ENCODE results near the gene RAB4B.
A peak's percentile ranks its signal among the peaks of the same experiment; 100 is the strongest.

RAB4B gene

DNA sequence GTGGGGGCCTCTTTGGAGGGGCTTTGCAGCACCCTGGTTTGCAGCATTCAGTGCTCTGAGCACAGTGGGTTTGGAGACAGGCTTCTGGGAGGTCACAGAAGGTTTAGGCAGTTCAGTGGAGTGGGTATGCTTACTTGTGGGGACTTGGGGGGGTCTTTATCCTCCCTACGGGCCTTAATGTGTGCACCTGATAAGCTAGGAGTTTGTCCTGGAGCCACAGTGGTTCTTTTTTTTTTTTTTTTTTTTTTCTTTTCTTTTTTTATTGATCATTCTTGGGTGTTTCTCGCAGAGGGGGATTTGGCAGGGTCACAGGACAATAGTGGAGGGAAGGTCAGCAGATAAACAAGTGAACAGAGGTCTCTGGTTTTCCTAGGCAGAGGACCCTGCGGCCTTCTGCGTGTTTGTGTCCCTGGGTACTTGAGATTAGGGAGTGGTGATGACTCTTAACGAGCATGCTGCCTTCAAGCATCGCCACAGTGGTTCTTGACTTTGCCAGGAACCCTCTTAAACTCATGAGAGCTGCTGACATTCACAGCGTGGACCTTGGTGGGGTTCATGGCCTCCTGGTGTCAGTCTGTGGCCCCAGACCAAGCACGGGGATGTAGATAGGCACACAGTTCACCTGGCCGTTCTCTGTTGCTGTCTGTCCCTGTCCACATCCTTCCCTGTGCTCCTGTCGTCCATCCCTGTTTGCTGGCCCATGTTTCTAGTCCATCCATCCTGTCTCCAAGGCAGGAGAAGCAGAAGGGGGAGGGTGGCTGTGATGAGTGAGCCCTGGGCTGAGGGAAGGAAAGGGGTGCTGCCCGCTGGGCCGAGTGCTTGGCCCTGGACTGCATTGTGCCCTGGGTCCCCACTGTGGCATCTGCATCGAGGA, 23.6 kb downstream of the RAB4B start:
- Mint-ChIP-seq H3K9me3 (no peaks in the 10 kb centered on the region), H3K36me3 (ENCODE audit: low read depth) (peaks cover 70% of the 10 kb centered on the region), H3K4me1 (ENCODE audit: low read depth) (peaks cover 86% of the 10 kb centered on the region), H3K4me3 (peak overlapping the region; percentile 92), H3K27ac (peak overlapping the region; percentile 94), H3K27me3 (no peaks in the 10 kb centered on the region)
- no peak for DNase-seq

- Mint-ChIP-seq H3K4me3 (peak overlapping the region; percentile 92), H3K9me3 (no peaks in the 10 kb centered on the region), H3K27ac (peak overlapping the region; percentile 94), H3K4me1 (ENCODE audit: low read depth) (peaks cover 88% of the 10 kb centered on the region), H3K27me3 (no peaks in the 10 kb centered on the region), H3K36me3 (ENCODE audit: low read depth) (peaks cover 75% of the 10 kb centered on the region)
- DNase-seq: no peak
Measured at GRCh38 chr19:40802300-40803169, 24.5 kb downstream of the RAB4B start.

- DNase-seq: no peak
- Mint-ChIP-seq H3K36me3 (ENCODE audit: low read depth) (peaks cover 81% of the 10 kb centered on the region), H3K4me1 (ENCODE audit: low read depth) (peaks cover 88% of the 10 kb centered on the region), H3K4me3 (peak overlapping the region; percentile 92), H3K9me3 (no peaks in the 10 kb centered on the region), H3K27me3 (no peaks in the 10 kb centered on the region), H3K27ac (peak overlapping the region; percentile 94)
Measured at GRCh38 chr19:40803170-40803856, 25.3 kb downstream of the RAB4B start.

GRCh38 chr19:40803857-40804782, 26.1 kb downstream of the RAB4B start:
- Mint-ChIP-seq H3K36me3 (ENCODE audit: low read depth) (peaks cover 85% of the 10 kb centered on the region), H3K9me3 (no peaks in the 10 kb centered on the region), H3K27ac (peak overlapping the region; percentile 94), H3K27me3 (no peaks in the 10 kb centered on the region), H3K4me1 (ENCODE audit: low read depth) (peaks cover 88% of the 10 kb centered on the region), H3K4me3 (peak overlapping the region; percentile 92)
- DNase-seq: peak; percentile 64

DNA sequence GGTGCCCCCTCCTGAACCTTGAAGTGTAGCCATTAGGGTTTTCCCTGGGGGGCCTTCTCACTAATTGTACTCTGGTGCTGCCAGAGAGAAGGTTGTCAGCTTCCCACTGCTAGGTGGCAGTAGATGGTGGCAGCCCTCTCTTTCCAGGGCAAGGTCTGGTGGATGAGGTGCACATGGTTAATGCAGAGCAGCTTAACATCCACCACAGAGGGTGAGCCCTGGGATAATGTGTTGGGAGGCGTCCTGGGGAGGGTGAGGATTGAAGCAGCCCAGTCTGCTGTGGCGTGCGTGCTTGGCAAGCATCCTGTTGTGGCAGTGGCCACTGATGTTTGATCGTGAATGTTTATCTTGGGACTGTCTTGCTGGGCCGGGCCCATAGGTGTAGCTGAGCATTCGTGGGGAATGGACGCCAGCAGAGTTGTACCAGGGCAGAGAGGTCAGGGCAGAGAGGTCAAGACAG, 26.8 kb downstream of the RAB4B start:
- Mint-ChIP-seq H3K27ac (peak overlapping the region; percentile 94), H3K27me3 (no peaks in the 10 kb centered on the region), H3K4me3 (peak overlapping the region; percentile 92), H3K36me3 (ENCODE audit: low read depth) (peaks cover 91% of the 10 kb centered on the region), H3K9me3 (no peaks in the 10 kb centered on the region), H3K4me1 (ENCODE audit: low read depth) (peaks cover 93% of the 10 kb centered on the region)
- DNase-seq: no peak

- no peaks in the 10 kb centered on the region for H3K27me3 Mint-ChIP-seq
- peak overlapping the region; percentile 94 for H3K27ac Mint-ChIP-seq
- DNase-seq: peak; percentile 46
- peak overlapping the region; percentile 92 for H3K4me3 Mint-ChIP-seq
- peaks cover 92% of the 10 kb centered on the region for H3K4me1 Mint-ChIP-seq (ENCODE audit: low read depth)
- peaks cover 90% of the 10 kb centered on the region for H3K36me3 Mint-ChIP-seq (ENCODE audit: low read depth)
- no peaks in the 10 kb centered on the region for H3K9me3 Mint-ChIP-seq
Measured at GRCh38 chr19:40805258-40805868, 27.3 kb downstream of the RAB4B start.

DNA sequence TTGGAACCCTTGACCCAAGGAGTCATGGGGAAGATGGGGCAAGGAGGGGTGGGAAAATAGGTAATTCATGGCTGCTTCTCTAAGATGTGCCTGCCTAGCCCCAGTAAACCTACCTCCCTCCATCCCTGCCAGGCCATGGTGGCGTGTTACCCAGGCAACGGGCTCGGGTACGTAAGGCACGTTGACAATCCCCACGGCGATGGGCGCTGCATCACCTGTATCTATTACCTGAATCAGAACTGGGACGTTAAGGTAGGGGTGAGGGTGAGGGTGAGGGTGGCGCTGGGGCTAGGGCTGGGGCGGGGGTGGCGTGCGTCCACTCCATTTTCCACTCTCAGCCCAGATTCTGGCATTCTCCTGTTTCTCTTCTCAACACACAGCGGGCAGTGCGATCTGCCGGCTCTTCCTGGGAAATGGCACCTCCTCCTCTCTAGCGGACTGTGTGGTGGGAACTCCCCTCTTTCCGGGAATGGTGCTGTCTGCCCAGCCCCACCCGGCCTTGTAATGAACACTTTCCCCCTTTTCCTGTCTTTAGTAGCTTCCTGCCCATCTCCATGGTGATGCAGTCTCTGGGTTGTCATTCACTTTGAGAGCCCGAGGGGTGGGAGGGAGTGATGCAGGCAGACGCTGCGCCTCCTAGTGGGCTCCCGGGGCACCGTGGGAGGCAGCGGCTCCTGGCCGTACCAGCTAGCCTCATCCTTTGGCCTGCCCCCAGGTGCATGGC, 28.5 kb downstream of the RAB4B start:
- DNase-seq: peak; percentile 83
- Mint-ChIP-seq H3K27ac (peak overlapping the region; percentile 94), H3K9me3 (no peaks in the 10 kb centered on the region), H3K4me1 (ENCODE audit: low read depth) (peaks cover 93% of the 10 kb centered on the region), H3K4me3 (peak overlapping the region; percentile 66), H3K27me3 (no peaks in the 10 kb centered on the region), H3K36me3 (ENCODE audit: low read depth) (peaks cover 84% of the 10 kb centered on the region)

DNA sequence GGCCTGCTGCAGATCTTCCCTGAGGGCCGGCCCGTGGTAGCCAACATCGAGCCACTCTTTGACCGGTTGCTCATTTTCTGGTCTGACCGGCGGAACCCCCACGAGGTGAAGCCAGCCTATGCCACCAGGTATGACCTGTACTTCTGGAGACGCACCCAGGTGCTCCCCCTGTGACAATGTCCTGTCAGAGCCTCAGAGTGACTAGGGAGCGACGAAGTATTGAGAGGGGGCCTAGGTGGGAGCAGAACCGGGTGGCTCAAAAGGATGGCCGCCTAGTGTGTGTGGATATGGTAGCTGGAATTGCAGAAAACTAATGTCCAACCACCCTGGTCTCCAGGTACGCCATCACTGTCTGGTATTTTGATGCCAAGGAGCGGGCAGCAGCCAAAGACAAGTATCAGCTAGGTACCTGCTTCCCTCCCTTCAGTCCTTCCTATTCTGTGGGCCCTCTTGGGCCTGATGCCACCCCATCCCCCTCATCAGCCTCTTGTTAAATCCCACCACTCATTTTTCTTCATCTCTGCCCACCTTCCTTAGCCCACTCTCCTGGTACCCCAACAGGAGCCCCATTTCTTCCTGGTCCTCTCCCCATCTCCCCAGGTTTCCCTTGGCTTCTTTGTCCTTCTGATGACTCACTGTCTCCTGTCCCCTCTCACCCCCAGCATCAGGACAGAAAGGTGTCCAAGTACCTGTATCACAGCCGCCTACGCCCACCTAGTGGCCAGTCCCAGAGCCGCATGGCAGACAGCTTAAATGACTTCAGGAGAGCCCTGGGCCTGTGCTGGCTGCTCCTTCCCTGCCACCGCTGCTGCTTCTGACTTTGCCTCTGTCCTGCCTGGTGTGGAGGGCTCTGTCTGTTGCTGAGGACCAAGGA, 29.3 kb downstream of the RAB4B start:
- Mint-ChIP-seq H3K27ac (peak overlapping the region; percentile 94), H3K27me3 (peaks cover 2% of the 10 kb centered on the region), H3K4me3 (peak overlapping the region; percentile 66), H3K4me1 (ENCODE audit: low read depth) (peaks cover 93% of the 10 kb centered on the region), H3K9me3 (no peaks in the 10 kb centered on the region), H3K36me3 (ENCODE audit: low read depth) (peaks cover 76% of the 10 kb centered on the region)
- DNase-seq: no peak

- no peak overlapping the region for H3K4me3 Mint-ChIP-seq
Measured at GRCh38 chr19:40808021-40808325, 29.9 kb downstream of the RAB4B start.

DNA sequence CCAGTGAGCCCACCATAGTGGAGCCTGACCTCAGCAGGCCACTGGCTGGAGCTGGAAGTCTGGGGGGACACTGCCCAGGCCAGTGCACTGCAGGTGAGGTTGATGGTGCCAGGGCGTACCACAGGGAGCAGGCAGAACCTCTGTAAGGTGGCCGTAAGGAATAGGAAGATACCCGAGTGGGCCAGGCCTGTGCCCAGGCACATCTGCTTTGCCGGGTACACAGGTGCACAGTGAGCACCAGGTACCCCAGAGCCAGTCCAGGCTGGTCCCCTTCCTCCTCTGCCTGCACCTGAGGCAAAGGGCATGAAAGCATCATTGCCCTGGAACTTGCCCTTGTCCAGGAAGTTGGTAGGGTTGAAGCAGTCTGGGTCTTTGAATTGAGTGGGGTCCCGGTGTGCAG, 30.4 kb downstream of the RAB4B start:
- peaks cover 65% of the 10 kb centered on the region for H3K36me3 Mint-ChIP-seq (ENCODE audit: low read depth)
- no peak overlapping the region for H3K4me3 Mint-ChIP-seq

More at GRCh38 chr19:40808021-40808325, 29.9 kb downstream of the RAB4B start:
- no peaks in the 10 kb centered on the region for H3K9me3 Mint-ChIP-seq
- peak overlapping the region; percentile 94 for H3K27ac Mint-ChIP-seq
- peaks cover 3% of the 10 kb centered on the region for H3K27me3 Mint-ChIP-seq
- peaks cover 70% of the 10 kb centered on the region for H3K36me3 Mint-ChIP-seq (ENCODE audit: low read depth)
- no peak for DNase-seq
- peaks cover 90% of the 10 kb centered on the region for H3K4me1 Mint-ChIP-seq (ENCODE audit: low read depth)

DNA sequence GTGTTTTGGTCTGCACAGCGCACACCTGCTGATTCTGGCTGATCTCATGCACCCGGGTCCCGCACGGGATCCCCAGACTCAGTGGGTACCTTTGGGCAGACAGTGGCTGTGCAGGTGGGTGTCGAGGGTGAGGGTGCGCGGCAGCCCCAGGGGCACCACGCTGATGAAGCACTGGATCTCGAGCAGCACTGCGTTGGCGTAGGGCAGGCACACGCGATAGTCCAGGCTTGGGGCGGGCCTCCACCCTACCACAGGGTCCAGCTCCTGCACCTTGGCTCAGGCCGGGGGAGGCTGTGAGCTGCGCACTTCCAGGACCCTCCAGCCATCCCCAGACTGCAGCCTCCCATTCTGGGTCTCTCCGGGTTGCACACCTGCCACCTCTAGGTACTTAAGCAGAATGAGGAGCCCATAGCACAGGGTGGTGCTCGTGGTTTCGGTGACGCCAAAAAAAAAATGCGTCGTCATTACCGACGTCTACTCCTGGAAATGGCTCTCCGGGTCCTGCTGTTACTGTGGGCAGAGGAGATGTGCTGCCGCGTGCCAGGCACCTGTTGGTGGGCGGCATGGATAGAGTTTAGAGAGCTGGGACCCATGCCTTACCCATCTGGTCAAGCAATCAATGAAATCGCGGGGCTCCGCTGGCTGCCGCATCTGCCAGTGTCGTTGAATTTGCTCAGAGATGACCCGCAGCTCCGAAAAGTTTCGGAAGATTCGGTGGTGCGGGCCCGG, 31.5 kb downstream of the RAB4B start:
- Mint-ChIP-seq H3K36me3 (ENCODE audit: low read depth) (peaks cover 55% of the 10 kb centered on the region), H3K27ac (peak overlapping the region; percentile 26), H3K9me3 (no peaks in the 10 kb centered on the region), H3K27me3 (peaks cover 3% of the 10 kb centered on the region), H3K4me1 (ENCODE audit: low read depth) (peaks cover 75% of the 10 kb centered on the region), H3K4me3 (no peak overlapping the region)
- DNase-seq: no peak

More for the DNA sequence above, 30.4 kb downstream of the RAB4B start:
- Mint-ChIP-seq H3K4me1 (ENCODE audit: low read depth) (peaks cover 86% of the 10 kb centered on the region), H3K27me3 (peaks cover 3% of the 10 kb centered on the region), H3K9me3 (no peaks in the 10 kb centered on the region), H3K27ac (peak overlapping the region; percentile 94)
- DNase-seq: no peak
